GM19043 (cell line): ENCODE measurements around the gene TEDC1.

Experiments used
- ATAC-seq: cut with Tn5 transposase; IDR thresholded peaks from one replicate; pipeline ENCODE4 v1.9.1; 2021; ENCODE audit warnings: low read depth; ENCODE audit not compliant: unreplicated experiment

TEDC1 gene

GRCh38 chr14:105484069-105484996 lies 6.7 kb upstream of the TEDC1 start:
- no peak for ATAC-seq

GRCh38 chr14:105484997-105485393 lies 6.1 kb upstream of the TEDC1 start:
- ATAC-seq = no peak

- no peak for ATAC-seq
These were observed 5.3 kb upstream of the TEDC1 start for GRCh38 chr14:105485739-105486162.

GRCh38 chr14:105486163-105486973 lies 4.7 kb upstream of the TEDC1 start, which contains the start of gene CRIP1:
TSS of gene CRIP1 (plus strand) at chr14:105486886. CDS start at chr14:105487260, 374 bp downstream.
- ATAC-seq = no peak

- ATAC-seq = no peak
These were observed 4.0 kb upstream of the TEDC1 start for GRCh38 chr14:105486974-105487448.

- no peak for ATAC-seq
These were observed 3.5 kb upstream of the TEDC1 start for GRCh38 chr14:105487449-105487985.

- no peak for ATAC-seq
These were observed 2.9 kb upstream of the TEDC1 start for GRCh38 chr14:105487986-105488777.

- ATAC-seq = no peak
These were observed 2.1 kb upstream of the TEDC1 start for GRCh38 chr14:105488781-105489541.

GRCh38 chr14:105489542-105490266 lies 1.3 kb upstream of the TEDC1 start:
- no peak for ATAC-seq

GRCh38 chr14:105490267-105490571 lies 827 bp upstream of the TEDC1 start:
- peak; percentile 0 for ATAC-seq

GRCh38 chr14:105491366-105491973 lies 424 bp downstream of the TEDC1 start:
- ATAC-seq = no peak

- ATAC-seq = no peak
These were observed 1.3 kb downstream of the TEDC1 start for GRCh38 chr14:105492031-105492970.

- no peak for ATAC-seq
These were observed 2.2 kb downstream of the TEDC1 start for GRCh38 chr14:105492971-105493871.

- no peak for ATAC-seq
These were observed 3.0 kb downstream of the TEDC1 start for GRCh38 chr14:105493921-105494605.

GRCh38 chr14:105494606-105494929 lies 3.5 kb downstream of the TEDC1 start:
- ATAC-seq = no peak
